Measurements from ENCODE around the gene DYRK2. TPM values are rescaled to one million over a fixed set of nuclear protein-coding genes. Genes with fewer than 3 reads are reported as not detected.

DYRK2 gene
- total and polyA plus RNA-seq, 2 experiments from 2014 or later, result 7.1 to 34.1 TPM

GRCh38 chr12:67659292-67659691, 10.7 kb downstream of the DYRK2 start:
- Histone ChIP-seq H3K4me1 (ENCODE audit: insufficient read depth) (no peaks in the 10 kb centered on the region), H3K4me3 (no peak overlapping the region), H3K27me3 (ENCODE audit: insufficient read depth) (no peaks in the 10 kb centered on the region), H3F3A (replicated peaks; ENCODE audit: low read depth) (no peaks in the 10 kb centered on the region), H3K36me3 (ENCODE audit: insufficient read depth) (peaks cover 9% of the 10 kb centered on the region; the same call in 1 of the 2 replicates), H2AFZ (no peak overlapping the region), H3K27ac (ENCODE audit: low read depth) (no peak overlapping the region), H3K9me2 (ENCODE audit: insufficient read depth) (no peaks in the 10 kb centered on the region), H3K4me2 (no peak overlapping the region), H3K79me2 (replicated peaks; ENCODE audit: insufficient read depth) (peaks cover 92% of the 10 kb centered on the region), H4K20me1 (replicated peaks; ENCODE audit: insufficient read depth) (peaks cover 20% of the 10 kb centered on the region)
- TF ChIP-seq ETS1 (IDR thresholded peaks at IDR 0.05), result no peak
- TF ChIP-seq STAT1 (IDR thresholded peaks at IDR 0.05; ENCODE audit: unreplicated experiment), result no peak
- no peak for TF ChIP-seq JUNB (IDR thresholded peaks at IDR 0.05; ENCODE audit: unreplicated experiment)
- no peak for TF ChIP-seq CTCF (conservative IDR thresholded peaks at IDR 0.05; ENCODE audit: low read depth in 2 of 2)
- no peak for TF ChIP-seq ZNF331 (CRISPR knock-in tag; IDR thresholded peaks at IDR 0.05; ENCODE audit: low read depth)
- no peak for TF ChIP-seq NANOG (IDR thresholded peaks at IDR 0.05; ENCODE audit: borderline replicate concordance)
- TF ChIP-seq EZH2phosphoT487 (IDR thresholded peaks at IDR 0.05; ENCODE audit: unreplicated experiment), result no peak
- Mint-ChIP-seq H3K4me1 (peaks cover 30% of the 10 kb centered on the region), H3K4me3 (no peak overlapping the region), H3K9me3 (no peaks in the 10 kb centered on the region), H3K27ac (peak overlapping the region; percentile 8; the same call in 1 of the 2 replicates), H3K36me3 (ENCODE audit: low read depth) (peaks cover 50% of the 10 kb centered on the region), H3K27me3 (ENCODE audit: insufficient read depth, low read depth, poor library complexity) (no peaks in the 10 kb centered on the region)
- no peak for ATAC-seq
- no peak for DNase-seq (ENCODE audit: low spot score)

DNA sequence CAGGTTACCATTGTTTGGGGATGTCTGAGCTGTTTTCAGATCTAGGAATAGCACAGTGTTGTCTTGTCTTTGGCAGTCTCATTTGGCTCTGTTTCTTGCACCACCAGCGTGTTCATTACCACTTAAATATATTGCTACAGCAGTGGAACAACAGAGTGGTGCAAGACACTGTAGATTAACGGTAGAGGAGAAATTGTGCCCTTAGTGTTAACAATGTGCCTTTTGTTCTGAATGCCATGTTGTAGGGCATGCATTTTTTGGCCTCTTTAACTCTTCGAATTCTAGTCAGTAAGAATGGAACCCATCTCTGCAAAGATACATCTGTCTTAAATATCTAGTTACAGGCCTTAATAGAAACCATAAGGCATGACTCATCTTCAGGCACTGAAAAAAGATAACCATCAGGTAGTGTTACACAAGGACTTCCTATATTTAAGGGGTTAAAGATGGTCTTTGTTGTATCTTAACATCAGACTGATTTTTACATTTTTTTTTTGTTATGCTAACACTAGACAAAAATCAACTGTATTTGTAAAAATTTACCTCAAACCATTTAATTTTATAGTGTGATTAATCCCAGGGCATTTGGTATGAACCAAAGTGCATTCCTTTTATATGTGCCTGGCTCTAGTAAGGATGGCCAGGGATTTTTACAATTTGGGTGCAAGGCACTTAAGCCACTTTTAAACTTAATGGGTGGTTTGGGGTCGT, 12.9 kb downstream of the DYRK2 start:
- no peaks in the 10 kb centered on the region for H3K9me2 ChIP-seq (ENCODE audit: insufficient read depth)
- Mint-ChIP-seq H3K36me3 (ENCODE audit: low read depth) (peaks cover 37% of the 10 kb centered on the region), H3K27ac (peak overlapping the region; percentile 79), H3K4me1 (peaks cover 26% of the 10 kb centered on the region; the same call in 2 of the 3 replicates), H3K4me3 (no peak overlapping the region), H3K9me3 (no peaks in the 10 kb centered on the region; the same call in 2 of the 3 replicates), H3K27me3 (ENCODE audit: insufficient read depth, low read depth, poor library complexity) (no peaks in the 10 kb centered on the region)
- H2AFZ ChIP-seq, result no peak overlapping the region
- no peak overlapping the region for H3K4me3 ChIP-seq
- TF ChIP-seq STAT1 (IDR thresholded peaks at IDR 0.05; ENCODE audit: unreplicated experiment) (no peak), NANOG (IDR thresholded peaks at IDR 0.05; ENCODE audit: borderline replicate concordance) (no peak), ETS1 (IDR thresholded peaks at IDR 0.05) (no peak), JUNB (IDR thresholded peaks at IDR 0.05; ENCODE audit: unreplicated experiment) (no peak), CREB1 (CRISPR knock-in tag; IDR thresholded peaks at IDR 0.05; ENCODE audit: low read depth) (no peak), EZH2phosphoT487 (IDR thresholded peaks at IDR 0.05; ENCODE audit: unreplicated experiment) (no peak), EZH2 (IDR thresholded peaks at IDR 0.05; ENCODE audit: low read depth, unreplicated experiment) (no peak), ZNF114 (CRISPR knock-in tag; IDR thresholded peaks at IDR 0.05) (no peak)
- ATAC-seq (no peak), DNase-seq (ENCODE audit: low spot score) (no peak)
- H3K79me2 ChIP-seq (replicated peaks; ENCODE audit: insufficient read depth), result peaks cover 70% of the 10 kb centered on the region
- H3F3A ChIP-seq (replicated peaks; ENCODE audit: low read depth), result no peaks in the 10 kb centered on the region
- H3K36me3 ChIP-seq (ENCODE audit: insufficient read depth), result peaks cover 9% of the 10 kb centered on the region; the same call in 1 of the 2 replicates
- peaks cover 18% of the 10 kb centered on the region for H4K20me1 ChIP-seq (replicated peaks; ENCODE audit: insufficient read depth)
- no peak overlapping the region for H3K4me2 ChIP-seq
- no peaks in the 10 kb centered on the region for H3K27me3 ChIP-seq (ENCODE audit: insufficient read depth)
- peaks cover 5% of the 10 kb centered on the region; the same call in 1 of the 2 replicates for H3K4me1 ChIP-seq (ENCODE audit: insufficient read depth)
- no peak overlapping the region for H3K27ac ChIP-seq (ENCODE audit: low read depth)

All from GM23338 (cell line).